ENCODE data around the gene CDC42BPB. TPM values are rescaled to one million over a fixed set of nuclear protein-coding genes. Genes with fewer than 3 reads are reported as not detected.
A peak's percentile ranks its signal among the peaks of the same experiment; 100 is the strongest.

The CDC42BPB gene
- total and polyA plus RNA-seq, 2 donors (not counting 1 experiment from before 2014, with no cell fraction given): 44.8 to 98.3 TPM

- Histone ChIP-seq H3K27me3 (ENCODE audit: control insufficient read depth, insufficient read depth, low read length) (peaks cover 44% of the 10 kb centered on the region), H2AFZ (ENCODE audit: low read length) (no peak overlapping the region), H3K4me1 (ENCODE audit: control insufficient read depth, extremely low read depth, insufficient read depth, low read length) (no peaks in the 10 kb centered on the region), H3K79me2 (ENCODE audit: control insufficient read depth, insufficient read depth, low read length) (no peaks in the 10 kb centered on the region), H3K36me3 (ENCODE audit: control insufficient read depth, insufficient read depth, low read length) (no peaks in the 10 kb centered on the region), H3K9me3 (ENCODE audit: control insufficient read depth, insufficient read depth, low read depth, low read length) (no peaks in the 10 kb centered on the region), H3K4me3 (replicated peaks in 1 of 4; ENCODE audit: control extremely low read depth in 1 of 4, insufficient read depth in 1 of 4, low read depth in 3 of 4, low read length in 4 of 4) (peak overlapping the region in 1 of 4 experiments; percentile 32), H3K9ac (ENCODE audit: insufficient read depth, low read length) (no peak overlapping the region), H3K27ac (ENCODE audit: insufficient read depth, low read length) (no peak overlapping the region), H3K4me2 (ENCODE audit: extremely low read depth, insufficient read depth, low read length) (peak overlapping the region; percentile 35), H4K20me1 (ENCODE audit: control insufficient read depth, extremely low read depth, insufficient read depth, low read length) (no peaks in the 10 kb centered on the region)
- DNase-seq (ENCODE audit: low read depth in 2 of 2): no peak
- TF ChIP-seq EZH2 (IDR thresholded peaks at IDR 0.05; ENCODE audit: low read length, missing control alignments) (peak; percentile 94), CTCF (conservative IDR thresholded peaks at IDR 0.05 in 1 of 2, IDR thresholded peaks at IDR 0.05 in 1 of 2; ENCODE audit: low read depth in 1 of 2, low read length in 2 of 2) (no peak)
These were observed 134.0 kb downstream of the CDC42BPB start for GRCh38 chr14:102923201-102923924.

GRCh38 chr14:102922490-102923200, 134.7 kb downstream of the CDC42BPB start, which contains the start of gene AMN:
AMN (plus strand) TSS chr14:102922663; CDS start chr14:102922689, 26 bp downstream.
- Histone ChIP-seq H3K79me2 (ENCODE audit: control insufficient read depth, insufficient read depth, low read length) (no peaks in the 10 kb centered on the region), H3K4me3 (replicated peaks in 1 of 4; ENCODE audit: control extremely low read depth in 1 of 4, insufficient read depth in 1 of 4, low read depth in 3 of 4, low read length in 4 of 4) (peak within 1 kb of the TSS in 1 of 4 experiments; percentile 32), H4K20me1 (ENCODE audit: control insufficient read depth, extremely low read depth, insufficient read depth, low read length) (no peaks in the 10 kb centered on the region), H2AFZ (ENCODE audit: low read length) (no peak within 1 kb of the TSS), H3K27me3 (ENCODE audit: control insufficient read depth, insufficient read depth, low read length) (peaks cover 38% of the 10 kb centered on the region), H3K27ac (ENCODE audit: insufficient read depth, low read length) (no peak within 1 kb of the TSS), H3K9me3 (ENCODE audit: control insufficient read depth, insufficient read depth, low read depth, low read length) (no peaks in the 10 kb centered on the region), H3K9ac (ENCODE audit: insufficient read depth, low read length) (no peak within 1 kb of the TSS), H3K4me1 (ENCODE audit: control insufficient read depth, extremely low read depth, insufficient read depth, low read length) (no peaks in the 10 kb centered on the region), H3K4me2 (ENCODE audit: extremely low read depth, insufficient read depth, low read length) (peak within 1 kb of the TSS; percentile 35), H3K36me3 (ENCODE audit: control insufficient read depth, insufficient read depth, low read length) (no peaks in the 10 kb centered on the region)
- DNase-seq (ENCODE audit: low read depth in 2 of 2): no peak
- TF ChIP-seq EZH2 (IDR thresholded peaks at IDR 0.05; ENCODE audit: low read length, missing control alignments) (no peak), CTCF (conservative IDR thresholded peaks at IDR 0.05 in 1 of 2, IDR thresholded peaks at IDR 0.05 in 1 of 2; ENCODE audit: low read depth in 1 of 2, low read length in 2 of 2) (no peak)

GRCh38 chr14:102920998-102921304, 136.4 kb downstream of the CDC42BPB start:
- H3K79me2 ChIP-seq (ENCODE audit: control insufficient read depth, insufficient read depth, low read length): no peaks in the 10 kb centered on the region
- peaks cover 38% of the 10 kb centered on the region for H3K27me3 ChIP-seq (ENCODE audit: control insufficient read depth, insufficient read depth, low read length)
- no peak overlapping the region for H3K27ac ChIP-seq (ENCODE audit: insufficient read depth, low read length)
- no peak overlapping the region for H3K9ac ChIP-seq (ENCODE audit: insufficient read depth, low read length)
- H3K4me3 ChIP-seq (replicated peaks in 1 of 4; ENCODE audit: control extremely low read depth in 1 of 4, insufficient read depth in 1 of 4, low read depth in 3 of 4, low read length in 4 of 4): no peak overlapping the region
- H4K20me1 ChIP-seq (ENCODE audit: control insufficient read depth, extremely low read depth, insufficient read depth, low read length): no peaks in the 10 kb centered on the region
- H3K4me1 ChIP-seq (ENCODE audit: control insufficient read depth, extremely low read depth, insufficient read depth, low read length): no peaks in the 10 kb centered on the region
- no peak overlapping the region for H2AFZ ChIP-seq (ENCODE audit: low read length)
- no peak for DNase-seq (ENCODE audit: low read depth in 2 of 2)
- H3K4me2 ChIP-seq (ENCODE audit: extremely low read depth, insufficient read depth, low read length): no peak overlapping the region
- H3K36me3 ChIP-seq (ENCODE audit: control insufficient read depth, insufficient read depth, low read length): no peaks in the 10 kb centered on the region
- no peaks in the 10 kb centered on the region for H3K9me3 ChIP-seq (ENCODE audit: control insufficient read depth, insufficient read depth, low read depth, low read length)
- no peak for TF ChIP-seq CTCF (conservative IDR thresholded peaks at IDR 0.05 in 1 of 2, IDR thresholded peaks at IDR 0.05 in 1 of 2; ENCODE audit: low read depth in 1 of 2, low read length in 2 of 2)
- TF ChIP-seq EZH2 (IDR thresholded peaks at IDR 0.05; ENCODE audit: low read length, missing control alignments): no peak

Measured in fibroblast of lung (primary cell).